NCI-H2029 treated with DMSO at 0.1 percent for 48 hours (cell line): ENCODE results near the gene SLC27A1.
A peak's percentile ranks its signal among the peaks of the same experiment; 100 is the strongest.
"Not testable (repeated sequence)": the region's sequence is repeated elsewhere in the genome, so short reads cannot be mapped to it uniquely, and the experiment has no call there.

ENCODE experiments used
- DNase-seq: peaks from one replicate; lab custom pipeline; 2025; lab: John Stamatoyannopoulos, UW

SLC27A1 gene

DNA sequence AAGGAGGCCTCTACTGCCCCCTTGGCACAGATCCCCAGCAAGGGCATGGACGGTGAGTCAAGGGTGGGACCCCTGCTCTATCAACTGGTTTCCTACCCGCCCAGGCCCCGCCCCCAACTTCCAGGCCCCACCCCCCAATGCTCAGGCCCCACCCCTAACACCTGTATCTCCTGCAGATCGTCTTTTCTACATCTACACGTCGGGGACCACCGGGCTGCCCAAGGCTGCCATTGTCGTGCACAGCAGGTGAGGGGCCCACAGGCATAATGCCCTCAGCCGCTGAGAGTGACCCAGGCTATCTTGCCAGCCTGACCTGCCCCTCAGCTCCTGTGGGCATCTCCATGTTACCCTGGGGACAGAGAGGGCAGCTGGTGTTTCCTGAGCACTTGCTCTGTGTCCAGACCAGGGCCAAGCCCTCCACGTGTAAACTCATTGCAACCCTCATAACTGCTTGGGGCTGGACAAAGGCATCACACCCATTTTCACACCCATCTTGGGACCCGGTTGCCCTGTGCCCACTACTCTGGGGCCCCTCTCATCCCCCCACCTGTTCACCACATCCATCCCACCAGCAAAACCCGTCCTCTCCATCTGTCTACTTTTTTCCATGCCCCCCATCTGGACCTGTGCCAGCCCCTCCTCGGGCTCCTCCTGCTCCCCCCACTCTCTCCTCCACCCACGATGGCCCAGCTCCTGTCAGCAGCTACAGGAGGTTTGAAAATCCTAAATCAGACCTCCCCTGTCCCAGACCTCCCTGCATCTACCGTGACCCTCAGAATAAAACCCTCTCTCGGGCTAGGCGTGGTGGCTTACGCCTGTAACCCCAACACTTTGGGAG is 17.2 kb downstream of the SLC27A1 start:
- DNase-seq = no peak

DNA sequence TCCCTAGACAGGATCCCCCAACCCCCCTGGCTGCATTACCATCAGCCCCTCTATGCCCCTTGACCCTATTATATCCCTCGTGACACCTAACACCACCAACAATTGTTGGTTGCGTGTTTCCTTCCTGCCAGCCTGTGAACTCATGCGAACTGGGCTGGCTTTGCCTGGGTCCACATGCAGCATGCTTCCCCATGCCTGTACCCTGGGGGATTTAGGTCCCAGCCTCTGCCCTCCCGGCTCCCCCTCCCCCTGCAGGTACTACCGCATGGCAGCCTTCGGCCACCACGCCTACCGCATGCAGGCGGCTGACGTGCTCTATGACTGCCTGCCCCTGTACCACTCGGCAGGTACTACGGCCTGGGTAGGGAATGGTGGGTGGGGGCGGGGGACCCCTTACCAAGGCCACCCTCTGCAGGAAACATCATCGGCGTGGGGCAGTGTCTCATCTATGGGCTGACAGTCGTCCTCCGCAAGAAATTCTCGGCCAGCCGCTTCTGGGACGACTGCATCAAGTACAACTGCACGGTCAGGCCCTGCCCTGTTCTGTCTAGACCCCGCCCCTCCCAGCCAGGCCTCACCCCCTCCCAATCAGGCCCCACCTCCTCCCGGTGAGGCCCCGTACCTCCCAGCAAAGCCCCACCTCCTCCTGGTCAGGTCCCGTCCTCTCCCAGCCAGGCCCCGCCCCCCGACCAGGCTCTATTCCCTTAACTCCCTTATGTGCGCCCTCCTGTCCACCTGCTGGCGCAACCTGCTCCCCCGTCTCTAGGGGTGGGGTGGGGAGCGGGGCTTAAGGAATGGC is 18.5 kb downstream of the SLC27A1 start:
- peak; percentile 61 for DNase-seq

DNA sequence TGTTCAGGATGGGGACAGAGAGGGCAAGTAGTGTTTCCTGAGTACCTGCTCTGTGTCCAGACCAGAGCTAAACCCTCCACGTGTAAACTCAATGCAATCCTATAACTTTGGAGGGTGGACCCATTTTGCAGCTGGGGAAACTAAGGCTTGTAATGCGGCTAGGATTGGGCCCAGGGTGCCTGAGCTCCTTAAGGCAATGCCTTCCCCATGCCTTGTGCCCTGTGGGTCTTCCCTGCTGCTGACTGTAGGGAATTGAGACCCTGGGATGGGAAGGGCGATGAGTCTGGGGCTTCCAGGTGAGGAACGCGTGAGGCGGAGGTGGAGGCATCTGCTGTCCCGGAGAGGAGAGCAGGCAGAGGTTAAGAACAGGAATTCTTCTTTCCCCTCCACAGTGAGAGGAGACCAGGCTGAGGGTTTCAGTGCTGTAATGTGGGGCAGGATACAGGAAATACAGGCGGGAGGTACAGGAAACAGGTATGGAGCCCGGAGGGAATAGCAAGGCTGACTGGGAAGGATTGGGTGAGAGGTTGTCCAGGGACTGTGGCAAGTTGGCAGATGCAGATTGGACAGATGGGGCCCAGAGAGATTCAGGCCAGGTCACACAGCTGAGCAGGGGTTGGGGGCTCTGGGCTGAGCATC is 19.2 kb downstream of the SLC27A1 start:
- DNase-seq = no peak

DNA sequence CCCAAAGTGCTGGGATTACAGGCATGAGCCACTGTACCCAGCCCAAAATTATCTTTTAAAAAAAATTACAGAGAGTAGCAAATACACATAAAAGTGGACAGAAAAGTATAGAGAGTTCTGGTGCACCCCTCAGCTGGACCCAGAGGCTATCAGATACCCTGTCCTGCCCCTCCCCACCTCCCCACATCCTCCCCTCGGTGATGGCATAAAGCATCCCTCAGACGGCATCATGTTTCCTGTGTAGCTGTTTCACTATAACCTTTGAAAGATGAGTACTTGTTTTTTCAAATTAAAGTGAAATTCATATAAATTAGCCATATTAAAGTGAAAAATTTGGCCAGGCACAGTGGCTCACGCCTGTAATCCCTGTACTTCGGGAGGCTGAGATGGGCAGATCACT is 20.1 kb downstream of the SLC27A1 start:
- DNase-seq = no peak

DNA sequence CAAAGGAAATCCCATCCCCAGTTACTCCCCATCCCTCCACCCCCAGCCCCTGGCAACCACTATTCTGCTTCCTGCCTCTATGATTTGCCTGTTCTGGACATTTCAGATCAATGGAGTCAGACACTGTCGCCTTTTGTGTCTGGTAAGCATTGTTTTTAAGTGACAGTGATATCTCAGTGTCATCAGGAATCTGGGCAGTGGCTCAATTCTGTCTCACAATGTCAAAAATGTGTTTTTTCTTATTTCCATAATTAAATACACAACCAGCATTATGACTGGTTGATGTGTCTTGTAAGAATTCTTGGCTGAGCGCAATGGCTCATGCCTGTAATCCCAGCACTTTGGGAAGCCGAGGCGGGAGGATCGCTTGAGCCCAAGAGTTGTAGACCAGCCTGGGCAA is 21.0 kb downstream of the SLC27A1 start:
- DNase-seq = no peak

DNA sequence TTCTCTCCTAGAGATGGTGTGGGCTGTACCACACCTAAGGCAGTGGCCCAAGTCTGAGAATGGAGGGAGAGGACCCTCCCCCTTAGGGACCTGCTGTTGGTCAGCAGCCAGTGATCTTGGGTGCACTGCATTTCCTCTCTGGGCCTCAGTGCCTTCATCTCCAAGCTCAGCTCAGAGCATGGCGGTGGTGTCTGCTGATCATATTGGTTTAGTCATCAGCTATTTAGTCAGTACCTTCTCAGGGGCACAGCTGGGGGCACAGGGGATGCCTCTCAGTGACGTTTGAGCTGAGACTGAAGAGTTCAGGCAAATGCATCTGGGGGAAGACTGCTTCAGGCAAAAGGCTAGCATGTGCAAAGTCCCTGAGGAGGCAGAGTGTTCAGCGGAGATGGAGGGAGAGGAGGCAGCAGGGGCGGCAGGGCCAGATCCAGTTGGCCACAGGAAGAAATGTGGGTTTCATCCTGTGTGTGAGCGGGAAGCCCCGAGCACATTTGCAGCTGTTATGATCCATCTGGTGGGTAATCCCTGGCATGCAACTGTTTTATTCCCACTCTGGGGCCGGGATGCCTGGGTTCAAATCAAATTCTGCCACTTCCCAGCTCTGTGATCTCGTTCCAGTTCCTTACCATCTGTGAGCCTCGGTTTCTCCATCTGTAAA is 25.4 kb downstream of the SLC27A1 start:
- DNase-seq = no peak

DNA sequence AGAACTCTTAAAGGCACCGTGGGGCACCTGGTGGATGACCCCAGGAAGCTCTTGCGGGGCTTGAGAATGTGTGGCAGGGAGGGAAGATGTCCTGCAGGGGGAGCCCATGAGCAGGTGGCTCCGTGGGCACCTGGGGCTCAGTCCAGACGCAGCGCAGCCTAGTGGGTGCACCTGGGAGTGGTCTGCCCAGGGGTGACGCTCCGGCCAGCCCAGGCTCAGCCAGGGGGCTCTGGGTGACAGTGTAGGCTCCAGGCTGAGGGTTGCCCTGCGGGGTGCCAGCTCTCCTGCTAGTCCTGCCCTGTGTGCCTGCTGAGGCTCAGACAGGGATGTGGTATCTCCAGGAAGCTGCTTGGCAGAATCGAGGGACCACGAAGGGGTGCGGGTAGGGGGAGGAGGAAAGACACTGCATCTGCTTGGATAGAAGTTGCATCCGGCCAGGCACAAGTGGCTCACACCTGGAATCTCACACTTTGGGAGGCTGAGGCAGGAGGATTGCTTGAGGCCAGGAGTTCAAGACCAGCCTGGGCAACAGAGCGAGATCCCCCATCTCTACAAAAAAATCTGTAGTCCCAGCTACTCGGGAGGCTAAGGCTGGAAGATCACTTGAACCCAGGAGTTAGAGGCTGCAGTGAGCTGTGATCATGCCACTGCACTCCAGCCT is 26.1 kb downstream of the SLC27A1 start:
- peak; percentile 50 for DNase-seq

DNA sequence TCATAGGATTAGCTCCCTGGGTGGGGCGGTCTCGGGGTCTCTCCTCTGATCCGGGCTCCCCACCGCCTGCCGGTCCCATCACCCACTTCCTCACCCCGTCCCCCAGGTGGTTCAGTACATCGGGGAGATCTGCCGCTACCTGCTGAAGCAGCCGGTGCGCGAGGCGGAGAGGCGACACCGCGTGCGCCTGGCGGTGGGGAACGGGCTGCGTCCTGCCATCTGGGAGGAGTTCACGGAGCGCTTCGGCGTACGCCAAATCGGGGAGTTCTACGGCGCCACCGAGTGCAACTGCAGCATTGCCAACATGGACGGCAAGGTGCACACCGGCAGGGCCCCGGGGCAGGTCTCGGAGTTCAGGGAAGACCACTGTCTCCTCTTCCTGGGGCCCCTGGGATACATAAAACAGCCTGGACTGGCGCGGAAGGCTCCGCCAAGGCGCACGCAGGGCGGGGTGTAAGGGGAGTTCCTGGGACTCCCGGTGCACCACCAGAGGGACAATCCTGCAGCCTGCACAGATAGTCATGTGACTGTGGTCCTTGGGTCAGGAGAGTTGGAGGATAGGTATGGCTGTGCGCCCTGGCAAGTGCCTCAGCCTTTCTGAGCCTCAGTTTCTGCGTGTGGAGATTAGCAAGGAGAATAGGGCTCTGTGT is 26.9 kb downstream of the SLC27A1 start:
- no peak for DNase-seq

DNA sequence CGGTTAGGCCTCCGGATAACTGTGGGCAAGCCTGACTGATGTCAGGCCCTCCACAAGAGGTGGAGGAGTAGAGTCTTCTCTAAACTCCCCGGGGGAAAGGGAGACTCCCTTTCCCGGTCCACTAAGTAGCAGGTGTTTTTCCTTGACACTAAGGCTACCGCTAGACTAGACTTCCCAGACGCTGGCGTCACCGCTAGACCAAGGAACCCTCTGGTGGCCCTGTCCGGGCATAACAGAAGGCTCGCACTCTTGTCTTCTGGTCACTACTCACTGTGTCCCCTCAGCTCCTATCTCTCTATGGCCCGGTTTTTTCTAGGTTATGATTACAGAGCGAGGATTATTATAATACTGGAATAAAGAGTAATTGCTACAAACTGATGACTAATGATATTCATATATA is 28.7 kb downstream of the SLC27A1 start:
- DNase-seq = not testable (repeated sequence)

DNA sequence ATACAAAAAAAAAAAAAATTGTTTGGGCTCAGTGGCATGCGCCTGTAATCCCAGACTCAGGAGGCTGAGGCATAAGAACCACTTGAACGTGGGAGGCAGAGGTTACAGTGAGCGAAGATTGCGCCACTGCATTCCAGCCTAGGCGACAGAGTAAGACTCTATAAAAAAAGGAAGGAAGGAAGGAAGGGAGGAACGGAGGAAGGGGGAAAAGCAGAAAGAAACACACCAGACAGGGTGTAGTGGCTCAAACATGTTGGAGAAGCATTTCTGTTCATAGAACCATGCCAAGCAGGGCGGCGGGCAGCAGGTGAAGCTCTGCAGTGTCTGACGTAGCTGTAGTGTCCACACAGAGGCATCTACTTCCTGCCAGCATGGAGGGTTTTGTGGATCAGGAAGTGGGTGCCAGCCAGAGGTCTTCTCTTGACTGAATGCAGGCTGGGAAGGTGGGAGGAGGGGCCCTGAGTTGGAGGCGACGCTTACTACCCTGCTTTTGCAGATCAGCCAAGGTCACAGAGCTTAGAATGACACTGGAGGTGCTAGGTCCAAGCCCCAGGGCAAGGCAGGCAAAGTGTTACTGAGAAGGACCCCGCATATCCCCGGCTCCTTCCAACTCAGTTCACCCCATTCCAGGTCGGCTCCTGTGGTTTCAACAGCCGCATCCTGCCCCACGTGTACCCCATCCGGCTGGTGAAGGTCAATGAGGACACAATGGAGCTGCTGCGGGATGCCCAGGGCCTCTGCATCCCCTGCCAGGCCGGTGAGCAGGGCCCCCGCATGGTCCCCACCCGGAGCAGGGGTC is 29.5 kb downstream of the SLC27A1 start:
- DNase-seq = peak; percentile 79

DNA sequence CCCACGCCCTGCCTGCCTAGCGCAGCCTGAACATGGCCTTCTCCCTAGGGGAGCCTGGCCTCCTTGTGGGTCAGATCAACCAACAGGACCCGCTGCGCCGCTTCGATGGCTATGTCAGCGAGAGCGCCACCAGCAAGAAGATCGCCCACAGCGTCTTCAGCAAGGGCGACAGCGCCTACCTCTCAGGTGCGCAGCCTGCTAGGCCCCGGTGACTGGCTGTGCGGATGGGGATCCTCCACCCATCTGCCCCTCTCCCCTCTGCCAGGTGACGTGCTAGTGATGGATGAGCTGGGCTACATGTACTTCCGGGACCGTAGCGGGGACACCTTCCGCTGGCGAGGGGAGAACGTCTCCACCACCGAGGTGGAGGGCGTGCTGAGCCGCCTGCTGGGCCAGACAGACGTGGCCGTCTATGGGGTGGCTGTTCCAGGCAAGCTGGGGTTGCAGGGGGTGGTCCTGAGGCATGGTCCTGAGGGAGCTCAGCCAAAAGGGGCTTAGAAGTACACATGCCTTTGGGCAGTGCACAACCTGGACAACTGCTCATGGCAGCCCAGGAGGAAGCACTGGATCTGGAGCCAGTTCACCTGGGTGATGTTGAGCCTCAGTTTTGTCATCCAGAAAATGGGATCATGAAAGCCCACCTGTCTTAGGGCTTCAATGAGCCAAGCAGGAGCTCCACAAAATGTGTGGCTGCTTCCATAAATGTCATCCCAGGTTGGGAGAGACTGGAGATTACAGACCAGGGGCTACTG is 30.3 kb downstream of the SLC27A1 start:
- DNase-seq = no peak

DNA sequence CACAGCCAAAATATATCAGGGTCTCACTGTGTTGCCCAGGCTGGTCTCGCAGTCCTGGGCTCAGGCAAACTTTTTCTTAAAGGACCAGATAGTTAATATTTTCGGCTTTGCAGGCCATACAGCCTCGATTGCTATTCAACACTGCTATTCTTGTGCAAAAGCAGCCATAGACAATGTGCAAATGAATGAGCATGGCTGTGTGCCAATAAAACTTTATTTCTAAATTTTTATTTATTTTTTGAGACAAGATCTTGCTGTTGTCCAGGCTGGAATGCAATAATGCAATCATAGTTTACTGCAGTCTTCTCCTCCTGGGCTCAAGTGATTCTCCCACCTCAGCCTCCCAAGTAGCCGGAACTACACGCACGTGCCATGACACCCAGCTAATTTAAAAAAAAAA is 32.9 kb downstream of the SLC27A1 start:
- DNase-seq = no peak

DNA sequence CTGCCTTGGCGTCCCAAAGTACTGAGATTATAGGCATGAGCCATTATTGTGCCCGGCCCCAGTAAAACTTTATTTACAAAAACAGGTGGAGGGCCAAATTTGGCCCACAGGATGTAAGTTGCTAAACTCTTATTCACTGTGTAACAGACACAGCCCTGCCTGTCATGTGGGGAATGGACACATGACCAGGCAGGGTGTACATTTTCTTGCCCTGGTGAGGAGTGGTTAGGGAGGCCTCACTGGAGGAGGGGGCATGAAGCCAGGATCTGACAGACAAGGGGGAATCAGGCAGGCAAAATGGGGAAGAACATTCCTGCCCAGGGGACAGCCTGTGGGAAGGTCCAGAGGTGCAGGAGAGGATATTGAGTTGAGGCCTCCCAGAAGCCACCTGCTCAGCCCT is 33.7 kb downstream of the SLC27A1 start:
- DNase-seq = no peak

DNA sequence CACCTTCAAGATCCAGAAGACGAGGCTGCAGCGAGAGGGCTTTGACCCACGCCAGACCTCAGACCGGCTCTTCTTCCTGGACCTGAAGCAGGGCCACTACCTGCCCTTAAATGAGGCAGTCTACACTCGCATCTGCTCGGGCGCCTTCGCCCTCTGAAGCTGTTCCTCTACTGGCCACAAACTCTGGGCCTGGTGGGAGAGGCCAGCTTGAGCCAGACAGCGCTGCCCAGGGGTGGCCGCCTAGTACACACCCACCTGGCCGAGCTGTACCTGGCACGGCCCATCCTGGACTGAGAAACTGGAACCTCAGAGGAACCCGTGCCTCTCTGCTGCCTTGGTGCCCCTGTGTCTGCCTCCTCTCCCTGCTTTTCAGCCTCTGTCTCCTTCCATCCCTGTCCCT is 34.1 kb downstream of the SLC27A1 start:
- no peak for DNase-seq

DNA sequence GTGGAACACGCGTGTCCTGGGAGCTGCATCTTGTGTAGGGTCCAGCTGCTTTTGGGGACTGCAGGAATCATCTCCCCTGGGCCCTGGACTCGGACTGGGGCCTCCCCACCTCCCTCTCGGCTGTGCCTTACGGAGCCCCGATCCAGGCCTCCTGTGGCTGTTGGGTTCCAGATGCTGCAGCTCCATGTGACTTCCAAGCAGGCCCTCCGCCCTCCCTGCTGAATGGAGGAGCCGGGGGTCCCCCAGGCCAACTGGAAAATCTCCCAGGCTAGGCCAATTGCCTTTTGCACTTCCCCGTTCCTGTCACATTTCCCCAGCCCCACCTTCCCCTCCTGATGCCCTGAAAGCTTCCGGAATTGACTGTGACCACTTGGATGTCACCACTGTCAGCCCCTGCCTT is 34.9 kb downstream of the SLC27A1 start:
- no peak for DNase-seq

DNA sequence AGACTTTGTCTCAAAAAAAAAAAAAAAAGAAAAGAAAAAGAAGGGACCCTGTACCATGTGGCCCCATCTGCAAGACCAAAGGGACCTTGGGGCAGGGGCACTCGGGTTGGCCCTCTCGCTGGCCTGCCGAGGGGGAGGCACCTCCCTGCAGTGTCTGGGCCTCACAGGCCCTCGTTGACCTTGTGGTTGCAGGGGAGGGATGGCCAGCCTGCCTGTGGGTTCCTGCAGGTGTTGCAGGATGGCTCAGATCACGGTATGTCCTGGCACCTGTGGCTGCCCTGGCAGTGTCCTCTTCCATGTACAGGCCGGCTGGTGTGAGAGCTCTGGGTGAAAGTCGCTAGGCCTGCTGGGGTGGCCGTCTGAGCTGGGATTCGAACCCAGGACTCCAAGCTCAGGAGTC is 36.4 kb downstream of the SLC27A1 start:
- no peak for DNase-seq

DNA sequence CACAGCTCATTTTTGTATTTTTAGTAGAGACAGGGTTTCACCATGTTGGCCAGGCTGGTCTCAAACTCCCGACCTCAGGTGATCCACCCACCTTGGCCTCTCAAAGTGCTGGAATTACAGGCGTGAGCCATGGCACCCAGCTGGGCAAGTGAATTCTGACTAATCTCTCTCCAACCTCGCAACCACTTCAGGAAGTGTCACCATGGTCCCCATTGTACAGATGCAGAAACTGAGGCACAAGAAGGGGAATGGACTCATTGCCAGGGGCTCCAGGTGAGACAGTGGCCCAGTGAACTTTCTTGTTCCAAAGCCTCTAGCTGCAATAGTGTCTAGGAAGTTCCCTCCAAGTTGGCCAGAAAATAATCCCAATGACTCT is 38.2 kb downstream of the SLC27A1 start:
- not testable (repeated sequence) for DNase-seq

DNA sequence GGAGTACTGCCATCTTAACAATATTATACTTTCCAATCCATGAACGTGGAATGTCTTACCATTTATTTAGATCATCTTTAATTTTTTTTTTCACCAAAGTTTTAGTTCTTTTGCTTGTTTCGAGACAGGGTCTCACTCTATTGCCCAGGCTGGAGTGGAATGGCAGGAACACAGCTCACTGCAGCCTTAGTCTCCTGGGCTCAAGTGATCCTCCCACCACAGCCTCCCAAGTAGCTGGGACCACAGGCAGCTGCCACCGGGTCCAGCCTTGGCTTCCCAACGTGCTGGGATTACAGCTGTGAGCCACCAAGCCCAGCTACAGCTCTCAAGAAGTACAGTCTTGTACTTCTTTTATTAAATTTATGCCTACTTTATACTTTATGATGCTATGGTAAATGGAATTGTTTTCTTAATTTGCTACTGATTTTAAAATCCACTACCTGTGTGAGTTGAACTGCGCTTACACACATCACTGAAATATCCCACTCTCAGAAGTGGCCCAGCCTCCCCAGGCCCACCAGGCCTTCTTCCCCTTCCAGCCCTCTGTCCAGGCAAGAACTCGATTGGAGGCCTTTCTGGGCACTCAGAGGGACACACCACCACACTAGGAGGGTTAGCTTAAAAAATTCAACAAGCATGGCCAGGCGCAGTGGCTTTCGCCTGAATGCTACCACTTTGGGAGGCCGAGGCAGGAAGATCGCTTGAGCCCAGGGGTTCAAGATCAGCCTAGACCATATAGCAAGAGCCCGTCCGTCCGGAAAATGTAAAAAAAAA is 40.1 kb downstream of the SLC27A1 start:
- DNase-seq = no peak
